ENCODE measurements around the gene PKN1. TPM values are rescaled to one million over a fixed set of nuclear protein-coding genes. Genes with fewer than 3 reads are reported as not detected.

The PKN1 gene
- total and polyA plus RNA-seq, 8 donors = 50.5 to 91.5 (median 64.2) TPM

DNA sequence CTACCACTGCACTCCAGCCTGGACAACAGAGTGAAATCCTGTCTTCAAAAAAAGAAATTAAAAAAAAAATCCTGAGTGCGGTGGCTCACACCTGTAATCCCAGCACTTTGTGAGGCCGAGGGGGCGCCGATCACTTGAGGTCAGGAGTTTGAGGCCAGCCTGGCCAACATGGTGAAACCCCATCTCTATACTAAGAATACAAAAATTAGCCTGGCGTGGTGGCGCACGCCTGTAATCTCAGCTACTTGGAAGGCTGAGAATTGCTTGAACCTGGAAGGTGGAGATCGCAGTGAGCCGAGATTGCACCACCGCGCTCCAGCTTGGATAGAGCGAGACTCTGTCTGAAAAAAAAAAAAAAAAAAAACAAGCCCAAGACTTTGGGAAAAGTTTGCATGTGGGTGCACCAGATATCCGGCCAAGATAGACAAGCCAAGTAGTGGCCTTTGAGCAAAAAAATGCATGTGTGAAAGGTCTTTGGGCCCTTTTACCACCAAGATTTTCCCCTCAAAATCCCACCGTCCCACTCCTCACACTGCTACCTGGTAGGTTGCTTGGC lies 79.4 kb downstream of the PKN1 start:
- TF ChIP-seq CTCF (IDR thresholded peaks at IDR 0.05) = no peak
- H3K4me1 ChIP-seq = peaks cover 4 to 23% (median 22%) of the 10 kb centered on the region in 3 donors
- WGBS, 2 donors = 87 to 95% methylated on average over 14 of the region's 14 CpGs
- no peak overlapping the region for H3K4me3 ChIP-seq
- H3K27ac ChIP-seq = no peak overlapping the region
- H3K27me3 ChIP-seq = no peaks in the 10 kb centered on the region
- H3K9me3 ChIP-seq = no peaks in the 10 kb centered on the region
- ATAC-seq (no peak), FAIRE-seq (no peak), DNase-seq (no peak)
- intact Hi-C loops (cut with DNase I) = no loop called here
- peaks cover 0 to 12% (median 2%) of the 10 kb centered on the region in 3 donors for H3K36me3 ChIP-seq

DNA sequence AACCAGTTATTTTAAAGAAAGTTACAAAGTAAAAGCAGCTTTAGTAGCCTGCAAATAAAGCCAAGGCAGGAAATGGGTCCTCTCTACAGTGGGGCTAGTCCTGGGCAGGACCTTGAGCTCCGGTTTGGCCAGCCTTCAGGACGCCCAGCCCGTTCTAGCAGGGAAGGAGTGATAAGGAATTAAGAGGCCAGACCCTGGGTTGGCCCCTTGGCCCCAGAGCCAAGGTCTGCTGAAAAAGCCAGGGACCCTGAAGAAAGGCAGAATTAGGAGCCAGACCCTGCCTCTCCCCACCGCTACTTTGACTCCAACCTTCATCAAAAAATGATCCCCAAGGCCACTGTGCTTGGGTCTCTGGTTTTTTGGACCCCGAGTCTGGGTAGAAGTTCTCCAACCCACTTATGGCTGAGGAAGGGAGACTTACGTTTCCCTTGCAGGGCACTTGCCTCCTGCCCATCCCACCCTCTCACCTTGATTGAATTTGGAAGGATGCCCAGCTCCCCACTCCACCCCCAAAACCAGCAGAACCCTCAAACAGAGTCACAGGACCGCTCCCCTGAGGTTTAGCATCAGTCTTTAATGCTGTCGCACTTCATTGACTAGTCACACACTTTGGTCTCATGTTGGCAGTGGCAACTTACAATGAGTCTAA lies 81.2 kb downstream of the PKN1 start:
- H3K4me3 ChIP-seq = no peak overlapping the region
- DNase-seq (no peak), FAIRE-seq (no peak), ATAC-seq (no peak)
- H3K36me3 ChIP-seq = peaks cover 0 to 12% (median 2%) of the 10 kb centered on the region in 3 donors
- H3K27me3 ChIP-seq = no peaks in the 10 kb centered on the region
- no peaks in the 10 kb centered on the region for H3K9me3 ChIP-seq
- intact Hi-C loops (cut with DNase I) = no loop called here
- H3K4me1 ChIP-seq = peaks cover 9 to 28% (median 28%) of the 10 kb centered on the region in 3 donors
- H3K27ac ChIP-seq = no peak overlapping the region
- TF ChIP-seq CTCF (IDR thresholded peaks at IDR 0.05) = no peak
- WGBS, 2 donors = 67% methylated on average over 8 of the region's 8 CpGs

DNA sequence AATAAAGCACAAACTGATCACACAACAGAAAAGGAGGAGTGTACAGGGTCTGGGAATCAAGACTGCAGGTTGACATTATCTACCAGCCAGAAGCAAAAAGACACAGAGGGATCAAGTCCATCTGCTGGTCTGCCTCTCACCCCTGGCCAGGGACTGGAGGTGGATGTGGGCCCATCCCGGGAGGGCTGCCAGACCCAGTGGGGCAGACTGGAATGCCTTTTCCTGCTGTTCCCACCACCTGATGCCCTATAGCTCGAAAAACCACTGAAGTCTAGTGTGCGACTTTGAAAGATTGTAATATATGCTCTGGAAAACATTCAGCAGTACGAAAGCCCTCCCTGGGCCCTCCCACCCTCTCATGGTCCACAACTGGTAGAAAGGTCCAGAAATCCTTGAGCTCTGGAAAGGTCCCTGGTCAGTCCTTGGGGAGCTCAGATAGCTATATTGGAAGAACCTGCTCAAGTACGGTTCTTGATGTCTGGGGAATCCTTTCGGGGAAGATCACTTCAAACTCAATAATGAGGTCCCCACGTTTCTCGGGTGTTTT lies 82.5 kb downstream of the PKN1 start:
- H3K27me3 ChIP-seq = no peaks in the 10 kb centered on the region
- H3K27ac ChIP-seq = peak overlapping the region in 2 of 4 donors; percentile 26 to 98
- H3K9me3 ChIP-seq = no peaks in the 10 kb centered on the region
- no peak for TF ChIP-seq CTCF (IDR thresholded peaks at IDR 0.05)
- no peak for ATAC-seq
- intact Hi-C loops (cut with DNase I) = no loop called here
- WGBS, 2 donors = 58 to 62% methylated on average over 8 of the region's 8 CpGs
- H3K4me3 ChIP-seq = peak overlapping the region in 2 of 4 donors; percentile 81 to 95
- peak in 1 of 6 donors; percentile 70 for DNase-seq
- FAIRE-seq = no peak
- peaks cover 0 to 12% (median 2%) of the 10 kb centered on the region in 3 donors for H3K36me3 ChIP-seq
- H3K4me1 ChIP-seq = peaks cover 14 to 39% (median 34%) of the 10 kb centered on the region in 3 donors

- no peak for FAIRE-seq
- DNase-seq = peak in 2 of 6 donors; percentile 52 to 65
- Histone ChIP-seq H3K4me3 (peak overlapping the region in 2 of 4 donors; percentile 81 to 95), H3K36me3 (peaks cover 0 to 12% (median 2%) of the 10 kb centered on the region in 3 donors), H3K4me1 (peaks cover 14 to 39% (median 34%) of the 10 kb centered on the region in 3 donors), H3K27me3 (no peaks in the 10 kb centered on the region), H3K9me3 (no peaks in the 10 kb centered on the region), H3K27ac (peak overlapping the region in 2 of 4 donors; percentile 26 to 98)
- TF ChIP-seq CTCF (IDR thresholded peaks at IDR 0.05) = no peak
- no peak for ATAC-seq
- intact Hi-C loops (cut with DNase I) = no loop called here
- WGBS, 2 donors = 59 to 68% methylated on average over 15 of the region's 15 CpGs
These were observed 83.0 kb downstream of the PKN1 start for GRCh38 chr19:14516048-14516534.

All from pancreas (tissue), 10 donors.